WTC11 (cell line): ENCODE results near the gene RFK. TPM values are rescaled to one million over a fixed set of nuclear protein-coding genes. Genes with fewer than 3 reads are reported as not detected.

Source experiments
- ATAC-seq: fragments of 200-7000 bp; cut with Tn5 transposase; 2 replicates; pipeline ENCODE4 v1.10.0; 2021; ENCODE audit warnings: mild to moderate bottlenecking, moderate library complexity
- CTCF ChIA-PET: fragments of 300-600 bp; sonication (Branson Sonifier 250); formaldehyde crosslinking; loops from one replicate; lab custom pipeline; 2021; ENCODE audit warnings: antibody characterized with exemption; lab: Charles Lee
- POLR2A ChIA-PET: fragments of 350-600 bp; sonication (Branson Sonifier 250); formaldehyde crosslinking; loops from one replicate; lab custom pipeline; 2021; ENCODE audit warnings: antibody characterized with exemption; lab: Charles Lee
- DNase-seq: peaks from one replicate; pipeline ENCODE4 v3.0.0; 2021; ENCODE audit warnings: low spot score
- H3K27ac Mint-ChIP-seq: 2 replicates; pipeline ENCODE4 v1.8.0; 2021; ENCODE audit warnings: mixed read lengths
- H3K27me3 Mint-ChIP-seq: 2 replicates; pipeline ENCODE4 v1.8.0; 2021; ENCODE audit warnings: low read depth, mild to moderate bottlenecking, moderate library complexity, mixed read lengths
- H3K36me3 Mint-ChIP-seq: 2 replicates; pipeline ENCODE4 v1.8.0; 2021; ENCODE audit warnings: mixed read lengths
- H3K4me1 Mint-ChIP-seq: 2 replicates; pipeline ENCODE4 v1.8.0; 2022; ENCODE audit warnings: mixed read lengths
- H3K4me3 Mint-ChIP-seq: 2 replicates; pipeline ENCODE4 v1.8.0; 2021; ENCODE audit warnings: mild to moderate bottlenecking, moderate library complexity, mixed read lengths
- H3K9me3 Mint-ChIP-seq: 2 replicates; pipeline ENCODE4 v1.8.0; 2021; ENCODE audit warnings: mixed read lengths
- ATF1 ChIP-seq: sonication (generic); formaldehyde crosslinking; IDR thresholded peaks from 2 replicates; pipeline ENCODE4 v1.8.1; 2023; ENCODE audit warnings: mild to moderate bottlenecking, moderate library complexity, missing genetic modification reagents
- ATF2 ChIP-seq: sonication (generic); formaldehyde crosslinking; IDR thresholded peaks from 2 replicates; pipeline ENCODE4 v1.8.1; 2022; ENCODE audit warnings: low read depth, missing genetic modification reagents, borderline replicate concordance
- ATF3 ChIP-seq: sonication (generic); formaldehyde crosslinking; conservative IDR thresholded peaks from 2 replicates; pipeline ENCODE4 v1.8.1; 2022; ENCODE audit warnings: mild to moderate bottlenecking, missing genetic modification reagents
- ETV6 ChIP-seq: sonication (generic); formaldehyde crosslinking; IDR thresholded peaks from 2 replicates; pipeline ENCODE4 v1.8.1; 2022; ENCODE audit warnings: mild to moderate bottlenecking, missing genetic modification reagents
- FOXJ3 ChIP-seq: sonication (generic); formaldehyde crosslinking; IDR thresholded peaks from 2 replicates; pipeline ENCODE4 v1.9.0; 2021; ENCODE audit warnings: missing genetic modification reagents, mild to moderate bottlenecking, borderline replicate concordance
- GABPB1 ChIP-seq: sonication (generic); formaldehyde crosslinking; IDR thresholded peaks from 2 replicates; pipeline ENCODE4 v1.8.1; 2023; ENCODE audit warnings: mild to moderate bottlenecking, missing genetic modification reagents
- IRF2 ChIP-seq: sonication (generic); formaldehyde crosslinking; IDR thresholded peaks from 2 replicates; pipeline ENCODE4 v1.8.0; 2022; ENCODE audit warnings: low read depth, missing genetic modification reagents, borderline replicate concordance
- MLX ChIP-seq: sonication (generic); formaldehyde crosslinking; IDR thresholded peaks from 2 replicates; pipeline ENCODE4 v1.8.1; 2023; ENCODE audit warnings: mild to moderate bottlenecking, missing genetic modification reagents, moderate library complexity
- MYBL2 ChIP-seq: sonication (generic); formaldehyde crosslinking; IDR thresholded peaks from 2 replicates; pipeline ENCODE4 v1.8.1; 2023; ENCODE audit warnings: mild to moderate bottlenecking, moderate library complexity, missing genetic modification reagents
- NR2C2 ChIP-seq: sonication (generic); formaldehyde crosslinking; IDR thresholded peaks from 2 replicates; pipeline ENCODE4 v1.8.0; 2022; ENCODE audit warnings: mild to moderate bottlenecking, missing genetic modification reagents
- PRDM15 ChIP-seq: sonication (generic); formaldehyde crosslinking; IDR thresholded peaks from 2 replicates; pipeline ENCODE4 v1.8.0; 2022; ENCODE audit warnings: missing genetic modification reagents
- TP53 ChIP-seq: sonication (generic); formaldehyde crosslinking; IDR thresholded peaks from 2 replicates; pipeline ENCODE4 v1.8.1; 2023; ENCODE audit warnings: mild to moderate bottlenecking, missing genetic modification reagents
- ZBTB21 ChIP-seq: sonication (generic); formaldehyde crosslinking; IDR thresholded peaks from 2 replicates; pipeline ENCODE4 v1.8.1; 2023; ENCODE audit warnings: mild to moderate bottlenecking, missing genetic modification reagents, borderline replicate concordance
- ZNF138 ChIP-seq: sonication (generic); formaldehyde crosslinking; conservative IDR thresholded peaks from 2 replicates; pipeline ENCODE4 v1.8.1; 2022; ENCODE audit warnings: mild to moderate bottlenecking, moderate library complexity, missing genetic modification reagents
- ZNF423 ChIP-seq: fragments of 250-450 bp; sonication (Bioruptor Pico); IDR thresholded peaks from 2 replicates; pipeline ENCODE4 v2.1.2; 2022; ENCODE audit warnings: mild to moderate bottlenecking, moderate library complexity
- total RNA-seq: library from RNA; stranded (reverse); gene quantifications from 3 replicates; pipeline ENCODE4 v1.2.3, GENCODE V29; 2021
- TF ChIP-seq, protein P1 (sequence below): sonication (generic); formaldehyde crosslinking; IDR thresholded peaks from 2 replicates; pipeline ENCODE4 v1.8.0; 2023; ENCODE audit warnings: missing genetic modification reagents, mild to moderate bottlenecking, borderline replicate concordance
- TF ChIP-seq, protein P2 (sequence below): fragments of 250-450 bp; sonication (Bioruptor Pico); IDR thresholded peaks from 2 replicates; pipeline ENCODE4 v1.9.0; 2021; ENCODE audit warnings: mild to moderate bottlenecking

Gene RFK
- total RNA-seq, 1 experiment from 2014 or later: 14.9 TPM

GRCh38 chr9:76374783-76375559 is 19.3 kb downstream of the RFK start (continued):
- TF ChIP-seq, protein P1, sequence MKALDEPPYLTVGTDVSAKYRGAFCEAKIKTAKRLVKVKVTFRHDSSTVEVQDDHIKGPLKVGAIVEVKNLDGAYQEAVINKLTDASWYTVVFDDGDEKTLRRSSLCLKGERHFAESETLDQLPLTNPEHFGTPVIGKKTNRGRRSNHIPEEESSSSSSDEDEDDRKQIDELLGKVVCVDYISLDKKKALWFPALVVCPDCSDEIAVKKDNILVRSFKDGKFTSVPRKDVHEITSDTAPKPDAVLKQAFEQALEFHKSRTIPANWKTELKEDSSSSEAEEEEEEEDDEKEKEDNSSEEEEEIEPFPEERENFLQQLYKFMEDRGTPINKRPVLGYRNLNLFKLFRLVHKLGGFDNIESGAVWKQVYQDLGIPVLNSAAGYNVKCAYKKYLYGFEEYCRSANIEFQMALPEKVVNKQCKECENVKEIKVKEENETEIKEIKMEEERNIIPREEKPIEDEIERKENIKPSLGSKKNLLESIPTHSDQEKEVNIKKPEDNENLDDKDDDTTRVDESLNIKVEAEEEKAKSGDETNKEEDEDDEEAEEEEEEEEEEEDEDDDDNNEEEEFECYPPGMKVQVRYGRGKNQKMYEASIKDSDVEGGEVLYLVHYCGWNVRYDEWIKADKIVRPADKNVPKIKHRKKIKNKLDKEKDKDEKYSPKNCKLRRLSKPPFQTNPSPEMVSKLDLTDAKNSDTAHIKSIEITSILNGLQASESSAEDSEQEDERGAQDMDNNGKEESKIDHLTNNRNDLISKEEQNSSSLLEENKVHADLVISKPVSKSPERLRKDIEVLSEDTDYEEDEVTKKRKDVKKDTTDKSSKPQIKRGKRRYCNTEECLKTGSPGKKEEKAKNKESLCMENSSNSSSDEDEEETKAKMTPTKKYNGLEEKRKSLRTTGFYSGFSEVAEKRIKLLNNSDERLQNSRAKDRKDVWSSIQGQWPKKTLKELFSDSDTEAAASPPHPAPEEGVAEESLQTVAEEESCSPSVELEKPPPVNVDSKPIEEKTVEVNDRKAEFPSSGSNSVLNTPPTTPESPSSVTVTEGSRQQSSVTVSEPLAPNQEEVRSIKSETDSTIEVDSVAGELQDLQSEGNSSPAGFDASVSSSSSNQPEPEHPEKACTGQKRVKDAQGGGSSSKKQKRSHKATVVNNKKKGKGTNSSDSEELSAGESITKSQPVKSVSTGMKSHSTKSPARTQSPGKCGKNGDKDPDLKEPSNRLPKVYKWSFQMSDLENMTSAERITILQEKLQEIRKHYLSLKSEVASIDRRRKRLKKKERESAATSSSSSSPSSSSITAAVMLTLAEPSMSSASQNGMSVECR (CRISPR knock-in tag): no peak

DNA sequence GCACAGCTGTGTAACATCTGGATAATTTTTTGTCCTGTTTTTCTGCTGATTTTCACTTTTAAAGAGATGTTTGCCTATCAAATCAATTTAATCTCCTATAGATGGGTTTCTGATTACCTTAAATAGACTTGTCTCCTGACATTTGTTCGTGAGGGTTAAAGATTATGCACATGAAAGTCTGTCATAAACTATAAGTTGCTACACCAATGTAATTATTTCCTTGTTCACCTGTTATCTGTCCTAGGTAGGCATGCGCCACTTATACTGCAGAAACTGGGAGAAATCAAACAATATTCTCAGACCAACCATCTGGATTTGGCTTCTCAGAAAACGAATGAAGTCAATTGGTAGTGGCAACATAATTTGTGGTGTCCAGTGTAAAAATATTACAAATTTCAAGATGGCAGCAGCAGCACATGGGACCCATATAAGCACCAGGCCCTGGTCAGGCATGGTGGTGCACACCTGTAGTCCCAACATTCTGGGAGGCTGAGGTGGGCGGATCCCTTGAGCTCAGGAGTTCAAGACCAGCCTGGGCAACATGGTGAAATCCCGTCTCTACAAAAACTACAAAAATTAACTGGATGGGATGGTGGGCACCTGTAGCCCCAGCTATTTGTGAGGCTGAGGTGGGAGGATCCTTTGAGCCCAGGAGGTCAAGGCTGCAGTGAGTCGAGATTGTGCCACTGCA is 20.3 kb downstream of the RFK start:
- ChIA-PET CTCF (interaction anchor here (0.7 kb wide), 1 partner anchor 72 kb away, joined by 3 read pairs; no protein-coding TSS in a partner anchor), POLR2A (interaction anchor here (1.3 kb wide), 1 partner anchor 21 kb away, joined by 3 read pairs; the partner anchor contains the start of gene RFK)
- ATAC-seq: no peak
- no peaks in the 10 kb centered on the region for H3K27me3 Mint-ChIP-seq
- no peak overlapping the region for H3K4me3 Mint-ChIP-seq
- DNase-seq: no peak
- no peaks in the 10 kb centered on the region for H3K36me3 Mint-ChIP-seq
- no peaks in the 10 kb centered on the region for H3K9me3 Mint-ChIP-seq
- peaks cover 7% of the 10 kb centered on the region for H3K4me1 Mint-ChIP-seq
- TF ChIP-seq PRDM15 (CRISPR knock-in tag): no peak
- TF ChIP-seq, protein P2, sequence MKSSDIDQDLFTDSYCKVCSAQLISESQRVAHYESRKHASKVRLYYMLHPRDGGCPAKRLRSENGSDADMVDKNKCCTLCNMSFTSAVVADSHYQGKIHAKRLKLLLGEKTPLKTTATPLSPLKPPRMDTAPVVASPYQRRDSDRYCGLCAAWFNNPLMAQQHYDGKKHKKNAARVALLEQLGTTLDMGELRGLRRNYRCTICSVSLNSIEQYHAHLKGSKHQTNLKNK (CRISPR knock-in tag): no peak
- TF ChIP-seq FOXJ3 (CRISPR knock-in tag): no peak
- TF ChIP-seq TP53 (CRISPR knock-in tag): no peak
- TF ChIP-seq MLX: no peak
- no peak for TF ChIP-seq ZNF138 (CRISPR knock-in tag)
- no peak for TF ChIP-seq GABPB1 (CRISPR knock-in tag)
- no peak for TF ChIP-seq ETV6
- TF ChIP-seq ATF2: no peak
- no peak for TF ChIP-seq ZBTB21
- TF ChIP-seq NR2C2 (CRISPR knock-in tag): no peak
- no peak for TF ChIP-seq ATF3 (CRISPR knock-in tag)
- TF ChIP-seq IRF2 (CRISPR knock-in tag): no peak
- TF ChIP-seq ATF1 (CRISPR knock-in tag): no peak
- no peak for TF ChIP-seq MYBL2
- TF ChIP-seq ZNF423: no peak
- no peak overlapping the region for H3K27ac Mint-ChIP-seq
